Muscle of back (tissue), 11 donors: ENCODE results near the gene SLC25A29. TPM values are rescaled to one million over a fixed set of nuclear protein-coding genes. Genes with fewer than 3 reads are reported as not detected.

ENCODE experiments used
- DNase-seq, 3 donors: peaks; one replicate each; pipeline versions ENCODE4 v3.0.0 to v3.0.0-alpha.2; 2013
- polyA plus RNA-seq, 10 donors: library from polyadenylated mRNA; unstranded; fragments of 120-200 nt; gene quantifications; one replicate each; pipeline ENCODE4 v1.2.1, GENCODE V29; 2013; ENCODE audit not compliant: insufficient read length in 10 of 10

SLC25A29 gene
- polyA plus RNA-seq, 10 donors: 20.7 to 51.5 (median 25.0) TPM

- DNase-seq: no peak
Measured at GRCh38 chr14:100332797-100333196, 26.6 kb upstream of the SLC25A29 start.

GRCh38 chr14:100332071-100332639 is 25.9 kb upstream of the SLC25A29 start:
- DNase-seq: no peak

DNA sequence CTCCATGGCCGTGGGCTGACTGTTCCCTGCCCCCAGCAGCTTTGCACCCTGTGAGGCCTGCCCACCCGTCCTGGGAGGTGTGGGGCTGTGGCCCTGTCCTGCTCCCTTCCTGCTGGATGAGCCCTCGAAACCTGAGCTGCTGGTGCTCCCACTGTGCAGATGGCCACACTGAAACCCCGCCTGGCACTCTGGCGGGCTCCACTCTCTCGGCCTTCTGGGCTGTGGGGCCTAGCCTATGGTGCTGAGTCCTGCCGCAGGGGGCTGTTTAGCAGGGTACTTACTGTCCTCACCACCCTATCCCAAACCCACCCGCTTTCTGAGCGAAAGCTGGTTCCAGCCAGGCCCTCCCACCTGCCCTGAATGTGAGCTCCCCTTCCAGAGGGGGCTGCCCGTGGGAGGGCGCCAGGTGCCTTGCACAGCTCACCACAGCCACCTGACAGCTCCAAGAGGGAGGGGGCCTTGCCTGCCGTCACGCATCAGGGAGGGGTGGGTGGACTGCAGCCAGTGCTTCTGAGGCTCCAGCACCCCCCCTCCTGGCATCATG is 24.2 kb upstream of the SLC25A29 start:
- no peak for DNase-seq

DNA sequence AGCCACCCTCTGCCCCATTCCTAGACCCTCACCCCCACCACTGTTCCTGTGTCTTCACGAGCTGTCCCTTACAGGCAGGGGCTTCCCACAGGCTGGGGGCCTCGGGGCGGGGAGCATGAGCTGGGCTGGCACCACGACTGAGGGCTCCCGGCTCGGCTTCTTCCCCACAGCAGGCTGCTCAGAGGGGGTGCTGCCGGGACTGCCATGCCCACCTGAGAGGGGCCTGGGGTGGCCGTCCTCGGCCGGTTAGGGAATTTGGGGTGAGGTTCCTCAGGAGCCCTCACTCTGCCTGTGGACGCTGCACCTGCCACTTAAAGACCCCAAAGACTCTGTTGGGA is 23.7 kb upstream of the SLC25A29 start:
- DNase-seq: no peak

GRCh38 chr14:100329233-100330006 is 23.2 kb upstream of the SLC25A29 start:
- DNase-seq: no peak

DNA sequence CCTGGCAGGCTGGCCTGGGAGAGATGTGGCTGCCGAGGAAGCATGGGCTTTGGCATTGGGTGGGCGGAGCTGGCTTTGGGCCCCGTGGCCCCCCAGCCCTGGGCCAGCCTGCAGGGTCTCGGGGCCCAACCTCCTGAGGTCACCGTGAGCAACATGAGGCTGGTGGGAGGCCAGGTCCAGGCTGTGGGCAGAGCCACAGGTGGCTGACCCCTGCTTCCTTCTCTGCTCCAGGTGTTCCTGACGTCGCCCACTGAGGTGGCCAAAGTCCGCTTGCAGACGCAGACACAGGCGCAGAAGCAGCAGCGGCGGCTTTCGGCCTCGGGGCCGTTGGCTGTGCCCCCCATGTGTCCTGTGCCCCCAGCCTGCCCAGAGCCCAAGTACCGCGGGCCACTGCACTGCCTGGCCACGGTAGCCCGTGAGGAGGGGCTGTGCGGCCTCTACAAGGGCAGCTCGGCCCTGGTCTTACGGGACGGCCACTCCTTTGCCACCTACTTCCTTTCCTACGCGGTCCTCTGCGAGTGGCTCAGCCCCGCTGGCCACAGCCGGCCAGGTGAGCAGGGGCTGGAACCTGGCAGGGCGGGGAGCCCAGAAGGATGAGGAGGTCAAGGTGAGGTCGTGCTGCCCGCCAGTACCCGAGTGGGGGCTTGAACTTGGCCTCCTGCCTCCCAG is 22.4 kb upstream of the SLC25A29 start:
- no peak for DNase-seq

DNA sequence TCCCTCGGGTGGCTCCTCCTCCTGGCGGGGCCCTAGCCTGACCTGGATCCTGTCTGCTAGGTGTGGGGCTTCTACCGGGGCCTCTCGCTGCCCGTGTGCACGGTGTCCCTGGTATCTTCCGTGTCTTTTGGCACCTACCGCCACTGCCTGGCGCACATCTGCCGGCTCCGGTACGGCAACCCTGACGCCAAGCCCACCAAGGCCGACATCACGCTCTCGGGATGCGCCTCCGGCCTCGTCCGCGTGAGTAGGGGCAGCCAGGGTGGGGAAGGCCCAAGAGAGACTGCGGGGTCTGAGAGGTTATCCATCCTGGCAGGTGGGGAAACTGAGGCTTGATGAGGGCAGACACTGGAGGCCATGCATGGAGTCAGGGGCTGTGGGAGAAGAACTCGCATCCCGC is 20.9 kb upstream of the SLC25A29 start:
- DNase-seq: no peak

- no peak for DNase-seq
Measured at GRCh38 chr14:100325958-100326357, 19.7 kb upstream of the SLC25A29 start.

DNA sequence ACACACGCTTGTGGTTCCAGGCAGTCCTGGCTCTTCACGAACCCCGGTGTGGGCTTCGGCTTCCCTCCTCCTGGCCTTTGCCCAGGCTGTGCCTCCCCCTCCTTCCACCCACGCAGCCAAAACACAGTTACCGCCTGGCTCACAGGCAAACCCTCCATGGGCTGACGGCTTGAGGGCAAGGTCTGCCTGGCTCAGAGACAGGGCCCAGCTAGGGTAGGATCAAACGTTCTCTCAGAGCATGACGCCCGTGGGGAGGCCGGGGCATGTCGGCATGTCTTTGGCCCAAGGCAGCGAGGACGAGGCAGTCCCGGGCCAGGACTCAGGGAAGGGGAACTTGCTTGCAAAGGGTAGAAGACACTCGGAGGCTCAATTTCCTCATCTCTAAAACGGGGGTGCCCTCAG is 19.0 kb upstream of the SLC25A29 start:
- no peak for DNase-seq

GRCh38 chr14:100323942-100324307 is 17.7 kb upstream of the SLC25A29 start:
- no peak for DNase-seq

DNA sequence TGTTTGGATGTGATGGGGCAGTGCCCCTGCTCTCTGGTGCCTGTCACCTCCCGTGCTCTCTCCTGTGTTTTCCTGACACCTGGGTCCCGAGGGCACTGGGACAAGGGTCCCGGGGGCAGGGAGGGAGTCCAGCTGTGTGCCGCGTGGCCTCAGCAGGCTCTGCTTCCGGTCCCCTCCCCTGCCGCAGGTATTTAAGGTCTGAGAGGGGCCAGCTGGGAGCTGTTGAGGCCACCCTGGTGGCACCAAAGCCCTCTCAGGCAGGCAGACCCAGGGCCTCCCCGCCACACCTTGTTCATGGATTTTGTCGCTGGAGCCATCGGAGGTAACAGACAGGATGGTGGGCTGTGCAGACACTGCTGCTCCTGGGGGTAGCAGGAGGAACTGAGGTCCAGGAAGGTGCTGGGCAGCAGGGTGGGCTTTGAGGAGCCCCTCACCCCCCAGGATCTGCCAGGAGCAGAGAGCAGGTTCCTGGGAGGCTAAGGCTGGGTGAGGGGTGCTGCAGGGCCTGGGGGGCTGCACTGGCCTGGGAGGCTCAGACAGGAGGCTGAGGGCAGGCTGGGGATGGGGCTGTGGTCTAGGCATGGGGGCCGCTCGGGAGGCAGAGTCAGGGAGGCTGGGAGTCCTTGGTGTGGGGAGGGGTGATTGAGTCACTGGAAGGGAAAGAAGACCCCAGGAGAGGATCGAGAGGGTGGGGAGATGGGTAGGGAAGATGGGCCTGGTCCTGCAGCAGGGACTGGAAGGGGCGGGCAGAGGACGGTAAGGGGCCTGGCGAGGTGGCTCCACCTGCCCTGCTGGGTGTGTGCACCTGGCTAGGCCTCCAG is 17.1 kb upstream of the SLC25A29 start, which contains the start of gene SLC25A47:
SLC25A47 (plus strand) TSS at position 219 of the 821 bp plus-strand sequence; CDS start at position 295, 76 bp downstream.
- DNase-seq: no peak

DNA sequence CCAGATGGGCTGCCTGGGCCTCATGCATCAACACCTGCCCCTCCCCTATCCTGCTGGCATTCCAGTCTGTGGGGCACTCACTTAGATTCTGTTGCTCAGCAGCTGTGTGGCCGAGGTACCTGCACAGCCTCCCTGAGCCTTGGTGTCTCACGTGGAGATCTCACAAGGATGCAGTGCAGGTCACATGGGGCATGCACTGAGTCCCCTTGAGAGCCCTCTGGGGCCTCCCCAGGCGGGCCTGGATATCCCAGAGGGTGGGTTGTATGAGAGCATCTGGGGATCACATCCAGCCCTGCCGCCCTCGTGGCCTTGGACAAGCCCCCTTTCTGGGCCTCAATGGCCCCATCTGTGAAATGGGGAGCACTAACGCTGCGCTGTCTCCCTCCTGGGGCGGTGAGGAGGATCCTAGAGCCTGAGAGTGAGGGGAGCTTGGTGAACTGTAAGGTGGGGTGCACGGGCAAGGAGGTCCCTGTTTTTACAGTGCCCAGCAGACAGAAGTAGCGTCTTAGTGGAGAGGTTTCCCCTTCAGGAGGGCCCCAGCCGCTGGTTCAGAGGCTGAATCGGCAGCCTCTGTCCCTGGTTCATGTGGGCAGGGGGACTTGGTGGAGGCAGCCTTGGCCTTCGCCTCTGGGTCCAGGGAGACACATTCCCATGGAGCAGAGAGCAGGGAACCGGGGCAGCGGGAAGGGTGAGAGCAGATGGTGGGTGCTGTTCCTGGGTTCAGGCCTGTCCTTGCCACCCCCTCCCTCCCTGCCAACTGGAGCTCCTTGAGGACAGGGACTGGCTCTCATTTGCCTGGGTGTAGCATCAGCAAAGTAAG is 16.1 kb upstream of the SLC25A29 start:
- DNase-seq: no peak

GRCh38 chr14:100321473-100322137 is 15.4 kb upstream of the SLC25A29 start:
- no peak for DNase-seq

GRCh38 chr14:100320157-100320856 is 14.1 kb upstream of the SLC25A29 start:
- no peak for DNase-seq

DNA sequence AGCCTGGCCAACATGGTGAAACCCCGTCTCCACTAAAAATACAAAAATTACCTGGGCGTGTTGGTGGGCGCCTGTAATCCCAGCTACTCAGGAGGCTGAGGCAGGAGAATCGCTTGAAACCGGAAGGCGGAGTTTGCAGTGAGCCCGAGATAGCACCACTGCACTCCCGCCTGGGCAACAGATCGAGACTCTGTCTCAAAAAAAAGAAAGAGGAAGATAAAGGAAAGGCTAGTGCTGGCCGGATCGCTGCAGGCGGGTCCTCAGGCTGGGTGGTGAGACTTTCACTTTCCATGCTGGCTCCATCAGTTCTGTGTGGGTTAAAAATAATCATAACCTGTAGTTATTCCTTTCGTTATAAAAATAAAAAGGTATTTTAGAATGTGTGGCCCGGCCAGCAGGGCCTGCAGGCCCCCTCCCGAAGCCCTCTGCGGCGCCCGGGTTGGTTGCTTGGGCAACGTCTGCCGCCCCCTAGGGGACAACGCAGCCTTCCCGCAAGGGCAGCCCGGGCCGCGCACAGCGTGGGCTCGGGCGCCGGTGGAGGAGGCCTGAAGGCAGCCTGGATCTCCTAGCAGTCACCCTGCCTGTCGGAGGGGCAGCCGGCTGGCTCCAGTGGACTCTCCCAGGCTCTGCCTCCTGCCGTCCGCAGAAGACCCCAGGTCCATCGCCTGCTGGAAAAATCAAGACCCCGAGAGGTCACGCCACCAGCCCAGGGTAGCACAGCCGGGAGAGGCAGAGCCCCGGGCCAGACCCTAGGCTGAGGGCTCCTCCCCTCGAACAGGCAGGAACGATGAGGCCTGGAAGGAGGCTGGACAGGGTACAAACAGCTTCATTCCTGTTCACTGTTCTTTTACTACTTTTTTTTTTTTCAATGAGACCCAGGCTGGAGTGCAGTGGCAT is 11.9 kb upstream of the SLC25A29 start:
- peak in 2 of 3 donors; percentile 62 to 71 for DNase-seq

GRCh38 chr14:100317389-100317788 is 11.1 kb upstream of the SLC25A29 start:
- DNase-seq: no peak

DNA sequence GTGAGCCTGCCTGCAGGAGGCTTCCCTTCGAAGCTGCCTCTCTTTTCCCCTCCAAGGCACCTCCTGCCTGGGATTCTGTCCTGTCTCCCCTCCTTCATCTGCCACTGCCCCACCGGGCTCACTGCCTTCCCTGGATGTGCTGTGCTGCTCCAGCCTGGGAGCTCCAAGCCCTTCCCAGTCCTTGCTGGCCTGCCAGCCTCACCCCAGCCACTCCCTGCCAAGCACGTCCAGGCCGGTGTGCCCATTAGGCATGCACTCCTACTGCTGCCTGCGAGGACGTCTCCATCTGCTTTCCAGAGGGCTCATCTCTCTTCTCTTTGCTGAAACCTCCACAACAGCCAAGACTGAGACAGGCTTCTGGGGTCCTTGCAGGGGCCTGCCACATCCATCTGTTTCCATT is 8.5 kb upstream of the SLC25A29 start:
- no peak for DNase-seq

DNA sequence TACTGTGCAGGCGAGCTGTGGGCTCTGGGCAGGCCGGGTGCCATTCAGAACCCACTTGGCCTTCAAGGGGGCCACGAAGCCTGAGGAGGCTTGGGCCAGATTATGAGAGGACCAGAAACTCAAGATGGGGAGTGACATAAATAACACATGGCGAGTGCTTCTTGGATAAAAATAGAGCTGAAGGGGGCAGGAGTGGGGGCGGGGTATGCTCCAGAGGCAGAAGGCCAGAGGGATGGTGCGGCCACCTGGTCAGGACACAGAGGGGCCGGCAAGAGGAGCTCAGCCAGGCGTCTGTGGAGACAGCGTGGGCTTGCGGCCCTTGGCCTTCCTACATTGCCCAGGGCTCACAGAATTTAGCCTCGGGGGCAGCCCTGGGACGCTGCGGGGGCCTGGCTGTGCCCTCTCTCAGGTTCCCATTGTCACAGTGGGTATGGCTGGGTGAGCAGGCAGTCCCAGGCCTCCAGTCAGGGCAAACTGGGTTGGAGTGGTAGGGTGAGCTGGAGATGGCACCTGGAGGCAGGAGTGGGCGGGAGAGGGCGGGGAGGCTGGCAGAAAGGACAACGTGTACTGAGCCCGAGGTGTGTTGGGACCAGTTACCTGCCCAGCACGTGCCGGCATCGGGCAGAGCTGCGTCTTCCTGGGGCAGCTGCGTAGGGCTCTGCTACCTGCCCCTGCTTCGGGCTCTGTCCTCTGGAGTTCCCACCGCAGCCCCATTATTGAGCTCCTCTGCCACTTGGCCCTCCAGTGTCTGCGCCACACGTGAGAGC is 7.4 kb upstream of the SLC25A29 start:
- peak in 2 of 3 donors; percentile 34 to 51 for DNase-seq
